NCI-H2081 treated with DMSO at 0.1 percent for 48 hours (cell line): Measurements from ENCODE around the gene INPP5A.

Source experiments
- DNase-seq: peaks from one replicate; lab custom pipeline; 2025; lab: John Stamatoyannopoulos, UW

INPP5A gene

GRCh38 chr10:132708441-132708840 is 170.9 kb downstream of the INPP5A start:
- DNase-seq, result no peak

- DNase-seq, result no peak
Measured at GRCh38 chr10:132708936-132709335, 171.3 kb downstream of the INPP5A start.

- no peak for DNase-seq
Measured at GRCh38 chr10:132709471-132709951, 171.9 kb downstream of the INPP5A start.

- DNase-seq, result no peak
Measured at GRCh38 chr10:132710036-132710686, 172.6 kb downstream of the INPP5A start.

DNA sequence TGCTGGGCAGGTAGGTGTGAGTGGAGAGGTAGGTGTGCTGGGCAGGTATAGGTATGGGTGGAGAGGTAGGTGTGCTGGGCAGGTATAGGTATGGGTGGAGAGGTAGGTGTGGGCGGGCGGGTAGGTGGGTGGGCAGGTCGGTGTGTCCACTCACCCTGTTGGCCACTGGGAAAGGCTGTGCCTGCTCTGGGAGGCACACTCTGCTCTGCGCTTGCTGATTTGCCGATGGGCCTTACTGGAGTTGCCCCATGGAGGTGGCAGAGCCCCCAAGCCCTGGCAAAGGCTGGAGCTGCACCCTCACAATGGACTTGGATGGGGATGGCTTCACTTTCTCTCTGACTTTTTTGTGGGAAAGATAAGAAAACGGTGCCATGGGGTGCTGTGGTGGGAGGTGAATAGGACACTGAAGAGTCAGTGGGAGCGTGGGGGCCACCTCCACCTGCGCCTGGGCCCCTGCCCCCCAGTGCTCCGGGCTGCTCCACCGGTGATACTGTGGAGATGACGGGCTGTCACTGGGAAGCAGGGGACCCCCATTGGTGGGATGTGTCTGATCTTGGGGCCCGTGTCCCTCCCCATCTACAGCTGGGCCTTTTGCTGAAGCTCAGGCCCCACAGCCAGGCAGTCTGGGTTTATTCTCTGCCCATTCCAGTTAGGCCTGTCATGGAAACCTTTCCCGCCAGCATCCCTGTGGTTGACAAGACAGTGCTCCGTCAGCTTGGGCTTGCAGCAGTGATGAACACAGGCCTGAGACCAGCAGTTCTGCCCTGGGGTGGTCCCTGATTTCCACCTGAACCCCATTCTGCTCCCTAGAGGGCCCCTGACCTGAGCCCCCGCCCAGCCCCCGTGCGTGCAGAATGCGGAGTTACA is 173.4 kb downstream of the INPP5A start:
- no peak for DNase-seq

- no peak for DNase-seq
Measured at GRCh38 chr10:132711613-132712121, 174.1 kb downstream of the INPP5A start.

GRCh38 chr10:132712291-132712690 is 174.7 kb downstream of the INPP5A start:
- DNase-seq, result no peak

- DNase-seq, result no peak
Measured at GRCh38 chr10:132712743-132713142, 175.2 kb downstream of the INPP5A start.

- no peak for DNase-seq
Measured at GRCh38 chr10:132713421-132714095, 176.0 kb downstream of the INPP5A start.

DNA sequence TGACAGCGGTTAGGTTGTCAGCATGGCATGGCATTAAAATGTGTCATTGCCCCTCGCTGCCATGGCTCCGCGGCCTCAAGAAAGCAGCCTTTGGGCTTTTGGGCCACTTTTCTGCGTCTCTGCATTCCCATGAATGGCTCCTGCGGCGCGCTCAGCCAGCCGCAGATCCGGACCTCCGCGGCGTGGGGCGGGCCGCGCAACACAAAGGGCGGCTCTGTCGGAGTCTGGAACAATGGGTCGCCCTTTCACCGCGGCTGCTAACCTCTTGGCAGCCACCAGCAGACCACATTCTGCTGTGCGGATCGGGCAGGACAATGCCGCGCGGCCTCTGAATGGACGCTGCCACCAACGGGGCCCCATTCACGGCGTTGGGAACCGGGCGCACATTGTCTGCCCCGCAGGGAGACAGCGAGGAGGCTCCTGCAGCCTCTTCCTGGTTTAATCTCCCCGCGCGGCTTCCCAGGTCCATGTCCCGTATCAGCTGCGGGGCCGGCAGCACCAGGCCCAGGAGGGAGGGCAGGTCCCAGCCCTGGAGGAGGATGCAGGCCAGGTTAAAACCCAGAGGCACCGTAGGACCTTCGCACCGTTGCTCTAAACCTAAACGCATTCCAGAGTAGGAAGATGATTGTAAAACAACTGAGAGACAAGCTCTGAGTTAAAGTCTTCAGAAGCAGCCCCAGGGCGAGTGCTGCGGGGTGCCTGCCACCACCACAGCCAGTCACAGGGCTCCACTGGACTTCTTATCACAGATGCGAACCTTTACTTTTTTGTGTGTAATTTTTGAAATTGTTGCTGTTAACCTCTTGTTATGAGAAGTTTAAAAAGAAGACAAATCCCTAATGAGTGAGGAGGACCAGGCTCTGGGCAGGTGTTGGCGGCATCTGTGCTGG is 176.8 kb downstream of the INPP5A start:
- no peak for DNase-seq

DNA sequence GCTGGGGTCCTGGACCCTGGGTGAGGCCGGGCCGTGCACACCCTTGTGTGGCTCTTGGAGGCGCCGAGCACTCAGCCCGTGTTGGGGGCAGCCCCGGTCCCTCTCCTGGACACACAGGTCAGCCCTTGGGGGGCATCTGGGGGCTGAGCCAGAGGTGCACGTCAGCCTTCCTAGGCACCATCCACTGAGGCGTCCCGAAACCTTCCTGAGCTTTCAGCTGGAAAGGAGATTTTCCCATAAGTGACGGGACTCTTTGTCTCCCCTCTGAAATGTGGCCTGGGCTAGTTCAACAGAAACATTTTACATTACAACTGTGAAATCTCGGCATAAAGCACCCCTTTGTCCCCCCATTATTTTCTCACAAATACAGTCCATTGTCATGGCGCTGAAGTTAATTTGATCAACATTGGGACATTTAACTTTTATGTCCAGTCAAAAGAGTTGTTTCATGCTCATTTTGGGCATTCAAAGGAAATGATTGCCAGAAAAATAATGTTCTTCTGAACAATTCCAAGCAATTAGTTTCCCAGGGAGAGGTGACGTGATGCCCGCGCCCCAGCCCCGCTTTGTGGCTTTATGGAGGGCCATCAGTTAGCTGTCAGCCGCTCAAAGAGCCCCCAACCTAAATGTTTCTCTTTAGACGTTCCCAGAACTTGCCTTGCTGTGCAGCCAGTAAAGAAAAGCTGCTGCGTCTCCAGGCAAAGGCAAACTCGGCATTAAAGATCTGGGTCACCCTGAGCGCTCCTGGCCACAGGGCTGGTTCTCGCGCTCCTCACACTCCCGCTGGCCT is 177.6 kb downstream of the INPP5A start:
- no peak for DNase-seq

GRCh38 chr10:132715776-132716680 is 178.4 kb downstream of the INPP5A start:
- DNase-seq, result no peak

- no peak for DNase-seq
Measured at GRCh38 chr10:132716691-132717490, 179.3 kb downstream of the INPP5A start.

DNA sequence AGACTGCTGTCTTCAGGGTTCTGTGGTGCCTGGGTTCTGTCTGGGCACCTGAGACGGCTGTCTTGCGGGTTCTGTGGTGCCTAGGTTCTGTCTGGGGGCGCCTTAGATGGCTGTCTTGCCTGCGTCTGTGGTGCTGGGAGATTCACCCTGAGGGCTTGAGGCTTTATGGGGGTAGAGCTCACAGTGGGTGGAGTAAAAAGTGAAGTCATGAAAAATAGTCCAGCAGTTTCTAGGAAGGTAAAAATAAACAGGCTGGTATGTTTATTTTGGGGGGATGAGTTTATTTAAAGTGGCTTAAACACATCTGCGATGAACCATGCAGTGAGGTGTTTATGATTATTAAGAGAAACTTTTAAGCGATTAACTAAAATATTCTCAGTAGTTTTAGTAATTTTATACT is 184.1 kb downstream of the INPP5A start:
- DNase-seq, result no peak

- DNase-seq, result no peak
Measured at GRCh38 chr10:132722394-132723329, 185.1 kb downstream of the INPP5A start.

GRCh38 chr10:132723330-132723970 is 185.9 kb downstream of the INPP5A start:
- no peak for DNase-seq

DNA sequence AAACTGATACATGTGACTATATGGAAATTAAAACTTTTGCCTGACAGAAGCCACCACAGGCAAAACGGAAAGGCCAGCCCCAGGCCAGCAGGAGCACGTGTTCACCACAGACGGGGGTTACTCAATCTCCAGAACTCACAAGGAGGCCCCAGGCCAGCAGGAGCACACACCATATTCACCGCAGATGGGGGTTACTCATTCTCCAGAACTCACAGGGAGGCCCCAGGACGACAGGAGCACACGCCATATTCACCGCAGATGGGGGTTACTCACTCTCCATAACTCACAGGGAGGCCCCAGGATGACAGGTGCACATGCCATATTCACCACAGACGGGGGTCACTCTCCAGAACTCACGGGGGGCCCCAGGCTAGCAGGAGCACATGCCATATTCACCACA is 186.9 kb downstream of the INPP5A start:
- DNase-seq, result no peak
